ENCODE measurements around the gene ZNF710. TPM values are rescaled to one million over a fixed set of nuclear protein-coding genes. Genes with fewer than 3 reads are reported as not detected.

Gene ZNF710
- total RNA-seq, 1 donor from 2014 or later: 5.4 TPM

DNA sequence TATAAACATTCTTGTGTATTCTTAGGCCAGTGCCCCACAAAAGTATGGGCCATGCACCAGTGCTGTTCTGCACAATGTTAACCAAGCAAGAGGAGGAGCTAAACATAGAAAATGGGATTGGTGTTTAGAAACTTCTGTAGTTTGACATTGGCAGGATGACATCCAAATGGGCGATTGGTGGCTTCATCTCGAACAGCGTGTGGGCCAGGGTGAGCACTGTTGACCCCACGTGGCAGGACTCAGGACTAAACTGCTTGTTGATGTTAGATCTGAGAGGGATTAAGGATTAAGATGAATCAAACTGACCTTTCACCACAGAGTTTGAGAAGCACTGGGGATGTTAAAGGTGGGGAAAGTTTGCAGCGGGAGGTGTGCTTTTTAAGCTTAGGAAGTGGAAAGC is 31.9 kb downstream of the ZNF710 start:
- ATAC-seq: no peak
- DNase-seq (ENCODE audit: missing footprints): no peak
- intact Hi-C loops (cut with DNase I): no loop called here

GRCh38 chr15:90033448-90033847 is 32.3 kb downstream of the ZNF710 start:
- intact Hi-C loops (cut with DNase I): no loop called here
- ATAC-seq: no peak
- no peak for DNase-seq (ENCODE audit: missing footprints)

- DNase-seq (ENCODE audit: missing footprints) (peak; percentile 81), ATAC-seq (peak; percentile 41)
- intact Hi-C loops (cut with DNase I): no loop called here
These were observed 34.1 kb downstream of the ZNF710 start for GRCh38 chr15:90035095-90035839.

DNA sequence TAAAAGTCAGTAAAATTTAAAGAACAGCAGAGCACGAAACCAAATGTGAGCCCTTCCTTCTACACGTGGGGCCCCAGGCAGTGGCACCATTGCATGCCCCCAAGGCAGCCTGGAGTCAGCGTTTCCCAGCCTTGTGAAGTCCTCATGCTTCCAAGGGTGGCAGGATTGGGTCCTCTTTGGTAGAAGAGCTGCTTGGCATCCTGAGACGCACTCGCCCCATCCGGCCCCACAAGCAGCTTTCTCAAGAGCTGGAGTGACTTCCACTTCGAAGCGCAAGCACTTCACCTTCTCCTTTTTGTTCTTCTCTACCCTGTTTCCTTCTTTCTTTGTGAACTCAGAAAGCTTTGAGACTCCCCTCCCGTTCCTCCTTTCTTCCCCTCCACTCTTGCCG is 34.7 kb downstream of the ZNF710 start:
- no peak for ATAC-seq
- intact Hi-C loops (cut with DNase I): no loop called here
- peak; percentile 85 for DNase-seq (ENCODE audit: missing footprints)

DNA sequence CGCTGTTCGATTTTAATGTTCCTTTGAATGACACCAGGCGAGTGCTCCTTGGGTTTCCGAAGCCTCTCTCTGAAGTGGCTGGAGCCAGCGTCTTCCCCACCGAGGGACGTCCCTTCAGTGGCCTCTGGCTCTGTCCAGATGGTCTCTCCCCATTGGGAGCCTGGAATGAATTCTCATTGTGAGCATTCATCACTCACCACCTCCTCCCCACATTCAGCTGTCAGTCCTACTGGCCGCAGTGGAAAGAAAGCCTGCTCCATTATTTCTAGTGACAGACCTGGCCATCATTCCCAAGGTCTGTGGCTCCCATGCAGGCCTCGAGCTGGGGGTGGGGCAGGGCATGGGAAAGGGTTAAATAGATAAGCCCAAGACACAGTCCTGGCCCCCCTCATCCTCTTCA is 35.2 kb downstream of the ZNF710 start:
- ATAC-seq (no peak), DNase-seq (ENCODE audit: missing footprints) (no peak)
- intact Hi-C loops (cut with DNase I): no loop called here

DNA sequence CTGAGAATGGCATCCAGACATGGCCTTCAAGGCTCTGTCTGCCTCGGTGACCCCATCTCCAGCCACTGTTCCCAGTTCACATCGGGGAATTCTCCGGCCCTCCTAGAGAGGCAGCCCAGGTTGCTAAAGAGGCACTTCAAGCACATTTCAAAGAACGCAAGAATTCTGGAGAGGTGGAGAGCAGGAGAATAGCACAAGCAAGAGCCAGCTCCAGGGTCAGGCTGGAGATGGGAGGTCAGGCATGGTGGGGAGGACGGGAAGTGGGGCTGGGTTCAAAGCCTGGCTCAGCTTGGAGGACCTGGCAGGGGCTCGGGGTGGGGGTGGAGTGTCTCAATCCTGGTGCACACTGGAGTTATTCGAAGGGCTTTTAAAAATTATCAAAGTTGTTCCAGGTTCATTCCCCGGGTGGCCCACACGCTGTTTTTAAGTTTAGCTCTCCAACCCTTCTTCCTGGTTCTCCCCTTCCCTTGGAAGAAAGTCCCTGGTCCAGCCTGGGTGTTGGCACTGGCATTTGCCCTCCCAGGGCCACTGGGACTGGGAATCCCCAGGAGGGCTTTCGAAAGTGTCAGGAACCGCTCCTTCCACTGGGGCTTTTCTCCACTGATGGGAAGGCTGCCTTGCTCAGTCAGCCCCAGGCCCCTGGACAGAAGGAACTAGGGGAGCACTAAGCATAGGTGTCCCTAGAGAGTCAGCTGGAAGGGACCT is 35.8 kb downstream of the ZNF710 start:
- no peak for DNase-seq (ENCODE audit: missing footprints)
- intact Hi-C loops (cut with DNase I): no loop called here
- ATAC-seq: no peak

DNA sequence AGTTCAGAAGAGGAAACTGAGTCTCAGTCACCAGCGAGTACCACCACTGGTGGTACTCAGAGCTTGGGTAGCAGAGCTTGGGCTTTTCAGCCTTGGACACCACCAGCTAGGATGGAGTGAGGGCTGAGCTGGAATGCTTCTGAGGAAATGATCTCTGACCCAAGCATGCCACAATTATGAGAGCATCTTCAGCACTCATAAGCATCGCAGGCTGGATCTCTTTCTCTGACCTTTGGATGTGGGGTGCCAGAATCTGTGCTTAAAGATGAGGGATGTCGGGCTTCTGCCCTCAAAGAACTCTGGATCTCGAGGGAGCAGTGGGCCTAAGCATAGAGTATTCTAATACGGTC is 36.4 kb downstream of the ZNF710 start:
- DNase-seq (ENCODE audit: missing footprints) (no peak), ATAC-seq (no peak)
- intact Hi-C loops (cut with DNase I): no loop called here

GRCh38 chr15:90037961-90038631 is 37.0 kb downstream of the ZNF710 start:
- DNase-seq (ENCODE audit: missing footprints) (no peak), ATAC-seq (no peak)
- intact Hi-C loops (cut with DNase I): no loop called here

GRCh38 chr15:90038632-90039095 is 37.5 kb downstream of the ZNF710 start:
- intact Hi-C loops (cut with DNase I): no loop called here
- no peak for ATAC-seq
- no peak for DNase-seq (ENCODE audit: missing footprints)

- intact Hi-C loops (cut with DNase I): no loop called here
- DNase-seq (ENCODE audit: missing footprints) (no peak), ATAC-seq (no peak)
These were observed 38.9 kb downstream of the ZNF710 start for GRCh38 chr15:90039996-90040395.

DNA sequence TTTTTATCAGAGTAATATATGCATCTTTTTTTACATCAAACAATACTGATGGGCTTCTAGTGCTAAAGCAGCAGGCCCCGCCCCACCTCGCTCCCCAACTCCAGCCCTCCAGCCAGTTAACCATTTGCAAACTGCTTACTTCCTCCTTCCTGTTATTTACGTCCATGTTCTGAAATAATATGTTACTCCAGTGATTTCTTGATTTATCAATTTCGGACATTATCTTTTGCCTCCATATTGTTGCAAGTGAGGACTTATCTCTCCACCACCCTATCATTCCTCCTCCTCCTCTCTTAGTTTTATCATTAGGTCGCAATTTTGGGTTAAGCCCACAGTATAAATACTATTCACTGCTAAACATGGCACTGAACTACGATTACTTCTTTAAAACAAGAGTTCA is 39.5 kb downstream of the ZNF710 start:
- ATAC-seq (no peak), DNase-seq (ENCODE audit: missing footprints) (no peak)
- intact Hi-C loops (cut with DNase I): no loop called here

GRCh38 chr15:90042356-90042755 is 41.2 kb downstream of the ZNF710 start:
- DNase-seq (ENCODE audit: missing footprints): no peak
- no peak for ATAC-seq
- intact Hi-C loops (cut with DNase I): no loop called here

DNA sequence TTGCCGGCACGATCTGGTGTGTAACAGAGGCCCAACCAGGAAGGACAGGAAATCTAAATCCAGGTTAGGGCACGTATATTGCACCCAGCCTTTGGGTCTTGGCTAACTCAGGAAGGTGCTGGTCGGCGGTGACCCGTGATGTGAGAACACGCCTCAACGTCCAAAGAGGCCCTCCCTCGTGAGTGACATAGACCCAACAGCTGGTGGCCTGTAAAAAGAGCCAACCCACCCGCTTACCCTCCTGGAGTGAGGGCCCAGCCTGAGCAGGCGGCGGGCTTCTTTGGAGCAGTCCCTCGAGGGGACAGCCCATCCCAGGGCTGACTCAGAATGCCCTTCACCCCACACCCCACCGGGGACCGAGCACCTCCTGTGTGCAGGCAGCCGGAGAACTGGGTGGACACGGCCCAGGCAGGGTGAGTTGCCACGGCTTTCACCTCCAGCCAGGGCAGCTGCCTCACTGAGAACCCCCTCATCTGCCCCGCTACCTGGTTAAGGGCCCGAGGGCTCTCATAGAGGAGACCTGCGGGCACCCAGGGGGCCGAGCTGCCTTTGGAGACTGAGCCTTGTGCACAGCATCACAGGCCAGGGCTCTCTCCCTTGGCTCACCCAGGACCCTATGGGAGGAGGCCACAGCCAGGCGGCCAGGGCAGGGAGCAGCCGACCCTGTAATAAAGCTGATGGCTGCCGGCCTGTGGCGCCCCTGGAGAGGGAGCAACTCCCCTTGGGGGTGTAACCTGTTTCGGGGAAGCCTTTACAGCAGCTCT is 41.8 kb downstream of the ZNF710 start:
- ATAC-seq: no peak
- intact Hi-C loops (cut with DNase I): no loop called here
- DNase-seq (ENCODE audit: missing footprints): no peak

DNA sequence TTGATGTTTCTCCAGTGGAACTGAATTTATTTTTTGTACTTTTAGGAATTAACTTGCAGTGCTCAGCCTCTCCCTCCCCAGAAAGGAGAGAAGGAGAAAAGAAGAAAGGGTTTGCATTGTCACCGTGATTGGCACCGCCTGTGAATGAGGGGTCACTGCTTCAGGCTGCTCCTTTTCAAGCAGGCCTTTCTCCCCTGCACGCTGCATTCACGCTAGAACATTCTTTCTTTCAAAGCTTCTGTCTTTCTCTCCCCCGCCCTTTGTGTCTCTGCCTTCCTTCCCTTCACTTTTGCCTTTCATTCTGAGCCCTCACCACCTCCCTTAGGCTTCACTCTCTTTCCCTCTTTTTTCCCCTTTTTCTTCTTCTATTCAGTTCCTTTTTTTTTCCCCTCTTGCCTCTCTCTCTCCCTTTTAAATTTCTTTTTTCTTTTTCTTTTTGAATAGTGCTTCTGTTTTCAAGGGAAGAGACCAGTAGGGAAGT is 42.4 kb downstream of the ZNF710 start:
- ATAC-seq: no peak
- DNase-seq (ENCODE audit: missing footprints): no peak
- intact Hi-C loops (cut with DNase I): no loop called here

DNA sequence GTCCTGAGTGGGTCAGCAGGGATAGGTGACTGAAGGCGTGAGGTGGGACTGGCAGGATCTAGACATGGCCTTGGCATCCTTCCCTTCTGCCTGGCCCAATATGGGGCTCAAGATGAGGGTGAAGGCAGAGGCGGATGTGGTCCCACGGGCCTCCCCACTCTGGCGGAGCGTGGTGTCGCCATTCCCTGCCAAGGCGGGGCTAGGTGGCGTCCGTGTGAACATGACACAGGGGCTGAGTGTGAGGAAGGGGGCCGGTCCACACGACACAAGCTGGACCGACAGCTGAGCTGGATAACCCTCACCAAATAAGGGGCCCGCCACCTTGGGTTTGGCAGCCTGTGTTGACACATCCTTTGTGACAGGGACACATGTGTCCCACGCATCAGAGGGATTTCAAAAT is 43.1 kb downstream of the ZNF710 start:
- DNase-seq (ENCODE audit: missing footprints) (no peak), ATAC-seq (no peak)
- intact Hi-C loops (cut with DNase I): no loop called here

DNA sequence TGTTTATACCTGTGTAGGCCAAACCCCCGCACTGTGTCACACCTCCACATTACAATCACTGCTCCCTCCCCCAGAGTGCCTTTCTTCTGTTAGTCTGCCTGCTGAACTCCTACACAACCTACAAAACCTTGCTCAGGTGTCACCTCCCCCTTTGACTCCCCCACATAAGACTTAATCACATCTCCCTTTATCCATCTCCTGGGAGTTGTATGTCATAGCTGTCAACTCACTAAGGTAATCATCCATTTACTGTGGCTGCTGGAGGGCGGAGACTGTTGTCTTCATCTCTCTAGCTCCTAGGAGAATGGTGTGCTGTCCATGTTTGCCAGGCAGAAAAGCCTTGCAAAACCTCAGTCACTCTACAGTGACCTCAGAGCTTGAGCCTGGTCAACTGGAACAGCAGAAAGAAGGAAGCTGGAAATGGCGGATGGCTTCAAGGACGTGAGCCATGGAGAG is 43.8 kb downstream of the ZNF710 start:
- ATAC-seq: no peak
- no peak for DNase-seq (ENCODE audit: missing footprints)
- intact Hi-C loops (cut with DNase I): no loop called here

- ATAC-seq: no peak
- intact Hi-C loops (cut with DNase I): no loop called here
- DNase-seq (ENCODE audit: missing footprints): no peak
These were observed 45.2 kb downstream of the ZNF710 start for GRCh38 chr15:90046289-90046688.

- intact Hi-C loops (cut with DNase I): no loop called here
- peak; percentile 68 for DNase-seq (ENCODE audit: missing footprints)
- peak; percentile 62 for ATAC-seq
These were observed 45.8 kb downstream of the ZNF710 start for GRCh38 chr15:90046911-90047392.

DNA sequence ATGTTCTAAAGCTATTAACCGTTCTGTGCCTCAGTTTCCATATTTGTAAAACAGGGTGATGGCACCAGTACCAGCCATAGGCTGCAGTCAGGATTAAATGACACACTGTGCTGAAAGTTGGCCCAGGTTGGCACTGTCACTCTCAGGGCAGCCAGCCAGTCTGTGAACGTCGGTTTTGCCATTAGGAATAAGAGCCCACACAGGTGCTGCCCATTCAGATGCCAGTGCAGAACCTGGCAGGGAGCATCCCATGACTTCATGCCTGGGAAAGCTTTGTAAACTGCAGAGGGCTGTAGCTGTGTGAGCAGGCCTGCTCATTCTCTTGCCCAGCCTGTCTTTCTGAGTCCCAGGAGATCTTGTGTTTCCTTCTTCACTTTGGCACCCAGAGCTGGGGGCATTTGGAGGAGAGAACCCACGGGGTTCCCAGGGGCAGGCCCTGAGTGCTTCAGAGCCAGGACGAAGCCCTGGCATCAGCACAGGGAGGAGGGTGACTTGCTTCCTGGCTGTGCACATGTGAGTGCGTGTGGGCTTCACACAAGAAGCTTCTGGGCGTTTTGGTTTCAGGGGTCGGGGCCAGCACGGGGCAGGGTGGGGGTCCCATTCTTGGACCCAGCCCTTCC is 46.9 kb downstream of the ZNF710 start:
- DNase-seq (ENCODE audit: missing footprints): no peak
- intact Hi-C loops (cut with DNase I): no loop called here
- ATAC-seq: no peak
